K562 (cell line): ENCODE results near the gene DCP2. TPM values are rescaled to one million over a fixed set of nuclear protein-coding genes. Genes with fewer than 3 reads are reported as not detected.

ENCODE experiments used
- CCNT2 ChIP-seq: IDR thresholded peaks from 2 replicates; pipeline ENCODE4 v1.6.1; 2011; ENCODE audit warnings: borderline replicate concordance, low read depth, mild to moderate bottlenecking, moderate library complexity, mixed read lengths, low read length; ENCODE audit not compliant: insufficient read length; ENCODE audit errors: extremely low read depth
- CTBP1 ChIP-seq: fragments of 450-650 bp; IDR thresholded peaks from 2 replicates; pipeline ENCODE4 v1.6.1; 2016; ENCODE audit warnings: borderline replicate concordance
- CXXC5 ChIP-seq: fragments of 250-450 bp; sonication (Bioruptor Pico); IDR thresholded peaks from 2 replicates; pipeline ENCODE4 v1.8.0; 2022; ENCODE audit warnings: inconsistent platforms, mild to moderate bottlenecking, moderate library complexity
- FOS ChIP-seq: IDR thresholded peaks from 3 replicates; pipeline ENCODE4 v1.6.1; 2011; ENCODE audit not compliant: insufficient read length; ENCODE audit errors: extremely low read depth
- FOXJ2 ChIP-seq: fragments of 200-800 bp; sonication (Bioruptor generic); IDR thresholded peaks from 2 replicates; pipeline ENCODE4 v1.6.1; 2016; ENCODE audit warnings: missing genetic modification characterization, missing compliant biosample characterization
- FOXJ3 ChIP-seq: sonication (generic); formaldehyde crosslinking; IDR thresholded peaks from 2 replicates; pipeline ENCODE4 v1.4.0; 2020; ENCODE audit warnings: mild to moderate bottlenecking, missing genetic modification reagents
- FOXP1 ChIP-seq: sonication (generic); formaldehyde crosslinking; IDR thresholded peaks from 2 replicates; pipeline ENCODE4 v1.8.0; 2022; ENCODE audit warnings: mild to moderate bottlenecking, missing genetic modification reagents
- GABPA ChIP-seq: fragments of 200-800 bp; sonication (Bioruptor generic); conservative IDR thresholded peaks from 2 replicates; pipeline ENCODE4 v1.6.1; 2016; ENCODE audit warnings: low read depth, missing genetic modification characterization, missing compliant biosample characterization
- GABPB1 ChIP-seq: sonication (generic); formaldehyde crosslinking; IDR thresholded peaks from 2 replicates; pipeline ENCODE4 v1.8.0; 2022; ENCODE audit warnings: mild to moderate bottlenecking, missing genetic modification reagents
- HCFC1 ChIP-seq: IDR thresholded peaks from 2 replicates; pipeline ENCODE4 v1.6.1; 2012; ENCODE audit warnings: low read depth, low read length, improper control_type of control experiment
- HNRNPLL ChIP-seq: fragments of 200-400 bp; formaldehyde crosslinking; IDR thresholded peaks from 2 replicates; pipeline ENCODE4 v1.6.1; 2017; ENCODE audit warnings: low read length, low read depth, mild to moderate bottlenecking; ENCODE audit not compliant: poor library complexity, severe bottlenecking
- MCM3 ChIP-seq: fragments of 450-650 bp; IDR thresholded peaks from 2 replicates; pipeline ENCODE4 v1.6.1; 2016
- NR2F6 ChIP-seq: fragments of 450-650 bp; formaldehyde crosslinking; IDR thresholded peaks from 2 replicates; pipeline ENCODE4 v1.4.0; 2020; ENCODE audit warnings: mild to moderate bottlenecking
- NUFIP1 ChIP-seq: fragments of 450-650 bp; IDR thresholded peaks from 2 replicates; pipeline ENCODE4 v1.6.1; 2018; ENCODE audit not compliant: partially characterized antibody
- PHF8 ChIP-seq: fragments of 200-600 bp; sonication (generic); IDR thresholded peaks from 2 replicates; pipeline ENCODE4 v1.6.1; 2012; ENCODE audit warnings: mixed run types, mild to moderate bottlenecking, inconsistent platforms, low read length, moderate library complexity, borderline replicate concordance
- RBM34 ChIP-seq: fragments of 200-400 bp; formaldehyde crosslinking; IDR thresholded peaks from 2 replicates; pipeline ENCODE4 v1.6.1; 2018; ENCODE audit warnings: low read length, borderline replicate concordance; ENCODE audit not compliant: insufficient read depth
- RNF2 ChIP-seq: sonication (generic); IDR thresholded peaks from 2 replicates; pipeline ENCODE4 v1.6.1; 2016
- STAT5A ChIP-seq: IDR thresholded peaks from 2 replicates; pipeline ENCODE4 v1.6.1; 2012; ENCODE audit warnings: low read length, inconsistent platforms, borderline replicate concordance
- TEAD1 ChIP-seq, 2 experiments: fragments of 450-650 bp in 1 of 2; sonication (generic) in 1 of 2; formaldehyde crosslinking; IDR thresholded peaks; 2 replicates each; pipeline versions ENCODE4 v1.4.0 to v1.8.0; 2020 to 2022; ENCODE audit warnings: mild to moderate bottlenecking in 2 of 2, missing genetic modification reagents in 1 of 2
- TRIM24 ChIP-seq, 2 experiments: fragments of 450-650 bp; IDR thresholded peaks; 2 replicates each; pipeline ENCODE4 v1.6.1; 2016
- ZC3H11A ChIP-seq: IDR thresholded peaks from 2 replicates; pipeline ENCODE4 v1.6.1; 2012; ENCODE audit warnings: low read depth, low read length, improper control_type of control experiment
- ZFP36 ChIP-seq: fragments of 150-350 bp; IDR thresholded peaks from 2 replicates; pipeline ENCODE4 v1.6.1; 2018; ENCODE audit warnings: low read length, low read depth; ENCODE audit not compliant: partially characterized antibody
- ZFX ChIP-seq: sonication (generic); formaldehyde crosslinking; IDR thresholded peaks from 2 replicates; pipeline ENCODE4 v1.8.0; 2022; ENCODE audit warnings: mild to moderate bottlenecking, missing genetic modification reagents, moderate library complexity
- ZNF239 ChIP-seq: fragments of 250-450 bp; sonication (Bioruptor Pico); IDR thresholded peaks from 2 replicates; pipeline ENCODE4 v1.4.0; 2020; ENCODE audit warnings: mild to moderate bottlenecking
- ZNF644 ChIP-seq: fragments of 200-800 bp; sonication (Bioruptor generic); IDR thresholded peaks from 2 replicates; pipeline ENCODE4 v1.6.1; 2016; ENCODE audit warnings: low read depth, missing genetic modification characterization, missing compliant biosample characterization
- ZNF778 ChIP-seq: fragments of 450-650 bp; formaldehyde crosslinking; IDR thresholded peaks from 2 replicates; pipeline ENCODE4 v1.4.0; 2020; ENCODE audit warnings: mild to moderate bottlenecking, moderate library complexity
- polyA plus RNA-seq, 8 experiments: library from polyadenylated mRNA; depleted of rRNA in 4 of 8; stranded (reverse) in 5 of 8; unstranded in 3 of 8; fragments of >200 nt; fragmentation: Nextera tagmentation in 2 of 8; fragmentation: Illumina TruSeq in 1 of 8; extraction: Ambion mirVana in 2 of 8; extraction: Trizol in 1 of 8; gene quantifications; 2 replicates each; pipeline versions ENCODE4 v1.2.1 to v1.2.3, GENCODE V29; 2011 to 2014; ENCODE audit warnings: inconsistent platforms in 1 of 8, missing spikeins in 1 of 8
- total RNA-seq, 7 experiments: library from RNA; depleted of rRNA in 6 of 7; stranded (reverse); fragments of >200 nt in 6 of 7; fragmentation: Illumina TruSeq in 2 of 7; extraction: Trizol in 2 of 7; gene quantifications; 2 replicates each; pipeline versions ENCODE4 v1.2.1 to v1.2.3, GENCODE V29; 2011 to 2021; ENCODE audit warnings: low replicate concordance in 1 of 7
- TF ChIP-seq, protein P1 (sequence below), 2 experiments: fragments of 150-350 bp in 1 of 2; IDR thresholded peaks; 2 replicates each; pipeline ENCODE4 v1.6.1; 2012 to 2016; ENCODE audit warnings: low read depth in 2 of 2, low read length in 2 of 2, mild to moderate bottlenecking in 1 of 2, moderate library complexity in 1 of 2
- TF ChIP-seq, protein P2 (sequence below): fragments of 250-450 bp; sonication (Bioruptor Pico); IDR thresholded peaks from 2 replicates; pipeline ENCODE4 v1.5.0; 2021

Gene DCP2
- total and polyA plus RNA-seq, 9 of the 15 experiments (the other 6 are each of a cell fraction or from before 2014, with no cell fraction given) = 25.9 to 109 (median 46.7) TPM

DNA sequence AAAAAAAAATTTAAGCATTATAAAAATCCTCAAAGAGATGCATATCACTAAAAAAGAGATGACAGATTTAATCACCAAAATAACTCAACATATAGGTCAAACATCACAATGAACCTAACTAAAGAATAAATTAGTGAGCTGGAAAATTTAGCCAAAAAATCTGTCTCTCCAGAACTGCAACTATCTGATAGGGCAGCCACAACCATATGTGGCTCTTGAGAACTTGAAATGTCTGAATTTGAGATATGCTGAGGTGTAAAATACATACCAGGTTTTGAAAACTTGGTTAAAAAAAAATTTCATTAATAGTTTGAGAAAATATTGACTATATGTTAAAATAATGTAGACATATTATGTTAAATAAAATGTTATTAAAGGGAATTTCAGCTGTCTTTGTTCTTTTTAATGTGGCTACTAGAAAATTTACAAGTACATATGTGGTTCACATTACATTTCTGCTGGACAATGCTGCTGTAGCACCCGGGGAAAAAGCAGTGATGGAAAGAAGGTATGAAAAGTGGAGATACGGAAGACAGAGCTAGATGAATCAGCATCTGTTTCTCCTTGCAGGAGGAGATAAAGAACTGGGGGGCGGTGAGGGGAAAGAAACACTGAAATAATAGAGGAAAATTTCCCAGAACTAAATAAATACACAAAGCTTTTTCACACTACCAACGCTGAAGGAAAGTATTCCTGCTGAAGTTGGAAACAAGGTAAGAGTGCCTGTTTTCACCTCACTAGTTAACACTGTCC lies 66.1 kb downstream of the DCP2 start (continued):
- TF ChIP-seq CXXC5 (CRISPR knock-in tag) (no peak), MCM3 (no peak), TEAD1 (CRISPR knock-in tag; IDR thresholded peaks at IDR 0.05) (no peak), ZNF644 (tag) (no peak), GABPA (tag) (no peak), FOXJ2 (tag) (no peak), CTBP1 (peak; percentile 84), HCFC1 (no peak), RNF2 (no peak), NUFIP1 (no peak), STAT5A (peak; percentile 76), PHF8 (no peak), ZFP36 (no peak), TRIM24 (IDR thresholded peaks at IDR 0.05) (peak; percentile 75 to 84; a peak in 3 of 4 replicates), RBM34 (no peak), ZNF239 (CRISPR knock-in tag) (no peak), GABPB1 (CRISPR knock-in tag) (peak; percentile 11; the same call in 1 of the 2 replicates), ZC3H11A (no peak), FOS (no peak), HNRNPLL (no peak), CCNT2 (no peak), NR2F6 (no peak), FOXJ3 (no peak), ZNF778 (CRISPR knock-in tag) (no peak), ZFX (CRISPR knock-in tag) (no peak), FOXP1 (no peak)
- TF ChIP-seq, protein P1, sequence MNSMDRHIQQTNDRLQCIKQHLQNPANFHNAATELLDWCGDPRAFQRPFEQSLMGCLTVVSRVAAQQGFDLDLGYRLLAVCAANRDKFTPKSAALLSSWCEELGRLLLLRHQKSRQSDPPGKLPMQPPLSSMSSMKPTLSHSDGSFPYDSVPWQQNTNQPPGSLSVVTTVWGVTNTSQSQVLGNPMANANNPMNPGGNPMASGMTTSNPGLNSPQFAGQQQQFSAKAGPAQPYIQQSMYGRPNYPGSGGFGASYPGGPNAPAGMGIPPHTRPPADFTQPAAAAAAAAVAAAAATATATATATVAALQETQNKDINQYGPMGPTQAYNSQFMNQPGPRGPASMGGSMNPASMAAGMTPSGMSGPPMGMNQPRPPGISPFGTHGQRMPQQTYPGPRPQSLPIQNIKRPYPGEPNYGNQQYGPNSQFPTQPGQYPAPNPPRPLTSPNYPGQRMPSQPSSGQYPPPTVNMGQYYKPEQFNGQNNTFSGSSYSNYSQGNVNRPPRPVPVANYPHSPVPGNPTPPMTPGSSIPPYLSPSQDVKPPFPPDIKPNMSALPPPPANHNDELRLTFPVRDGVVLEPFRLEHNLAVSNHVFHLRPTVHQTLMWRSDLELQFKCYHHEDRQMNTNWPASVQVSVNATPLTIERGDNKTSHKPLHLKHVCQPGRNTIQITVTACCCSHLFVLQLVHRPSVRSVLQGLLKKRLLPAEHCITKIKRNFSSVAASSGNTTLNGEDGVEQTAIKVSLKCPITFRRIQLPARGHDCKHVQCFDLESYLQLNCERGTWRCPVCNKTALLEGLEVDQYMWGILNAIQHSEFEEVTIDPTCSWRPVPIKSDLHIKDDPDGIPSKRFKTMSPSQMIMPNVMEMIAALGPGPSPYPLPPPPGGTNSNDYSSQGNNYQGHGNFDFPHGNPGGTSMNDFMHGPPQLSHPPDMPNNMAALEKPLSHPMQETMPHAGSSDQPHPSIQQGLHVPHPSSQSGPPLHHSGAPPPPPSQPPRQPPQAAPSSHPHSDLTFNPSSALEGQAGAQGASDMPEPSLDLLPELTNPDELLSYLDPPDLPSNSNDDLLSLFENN (IDR thresholded peaks at IDR 0.05; ENCODE audit: low read depth in 2 of 2, low read length in 2 of 2) = no peak
- TF ChIP-seq, protein P2, sequence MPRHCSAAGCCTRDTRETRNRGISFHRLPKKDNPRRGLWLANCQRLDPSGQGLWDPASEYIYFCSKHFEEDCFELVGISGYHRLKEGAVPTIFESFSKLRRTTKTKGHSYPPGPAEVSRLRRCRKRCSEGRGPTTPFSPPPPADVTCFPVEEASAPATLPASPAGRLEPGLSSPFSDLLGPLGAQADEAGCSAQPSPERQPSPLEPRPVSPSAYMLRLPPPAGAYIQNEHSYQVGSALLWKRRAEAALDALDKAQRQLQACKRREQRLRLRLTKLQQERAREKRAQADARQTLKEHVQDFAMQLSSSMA = no peak
